K562 (cell line): ENCODE measurements around the gene AMOTL1. TPM values are rescaled to one million over a fixed set of nuclear protein-coding genes. Genes with fewer than 3 reads are reported as not detected.

Source experiments
- ATAC-seq: fragments of 200-7000 bp; cut with Tn5 transposase; 3 replicates; pipeline ENCODE4 v1.9.1; 2020; ENCODE audit warnings: moderate library complexity
- BruUV-seq: library from RNA; stranded (reverse); fragments of 400-500 nt; replicated peaks from 2 replicates; lab custom pipeline; 2021; lab: Mats Ljungman, UMichigan
- CTCF ChIA-PET: fragments of 300-600 bp; formaldehyde crosslinking; extraction: SDS; loops from one replicate; lab custom pipeline; 2021; ENCODE audit warnings: low intra/inter-chr PET ratio; lab: Yijun Ruan, JAX
- POLR2A ChIA-PET: fragments of 300-600, 350-650 bp; sonication (Branson Sonifier 250); formaldehyde crosslinking; extraction: SDS; loops from one replicate; lab custom pipeline; 2021; ENCODE audit warnings: antibody characterized with exemption, inconsistent platforms; lab: Yijun Ruan, JAX
- DNase-seq, 4 experiments: peaks; one replicate each; pipeline versions ENCODE4 v3.0.0 to v3.0.0-alpha.2; 2011 to 2018; ENCODE audit warnings: low spot score in 3 of 4, mixed read lengths in 3 of 4; ENCODE audit errors: extremely low read depth in 1 of 4
- FAIRE-seq: peaks from 2 replicates; lab custom pipeline; 2011; peaks lifted over from hg19 to GRCh38; lab: Jason Lieb, UNC
- H2AFZ ChIP-seq: 2 replicates; pipeline ENCODE4 v1.6.0; 2011; ENCODE audit warnings: low read depth, low read length, control low read depth, inconsistent platforms
- H3K27ac ChIP-seq: fragments of 200-600 bp; 3 replicates; pipeline ENCODE4 v1.8.0; 2011; ENCODE audit warnings: low read depth, mild to moderate bottlenecking, control low read depth, inconsistent platforms, low read length, moderate library complexity, mixed read lengths; ENCODE audit errors: extremely low read depth
- H3K27me3 ChIP-seq, 2 experiments: fragments of 300-600 bp in 1 of 2; 2 replicates in 1 of 2; 3 replicates in 1 of 2; pipeline versions ENCODE4 v1.6.0 to v1.8.0; 2011; ENCODE audit warnings: inconsistent platforms in 2 of 2, low read length in 2 of 2, mild to moderate bottlenecking in 1 of 2, mixed read lengths in 1 of 2, moderate library complexity in 1 of 2; ENCODE audit not compliant: control insufficient read depth in 2 of 2, insufficient read depth in 2 of 2
- H3K36me3 ChIP-seq: fragments of 300-600 bp; 3 replicates; pipeline ENCODE4 v1.8.0; 2011; ENCODE audit warnings: mild to moderate bottlenecking, low read length, inconsistent platforms; ENCODE audit not compliant: control insufficient read depth, insufficient read depth
- H3K4me1 ChIP-seq, 2 experiments: fragments of 200-600 bp in 1 of 2; replicated peaks in 1 of 2; 2 replicates in 1 of 2; 3 replicates in 1 of 2; pipeline versions ENCODE4 v1.5.1 to v1.8.0; 2011; ENCODE audit warnings: inconsistent platforms in 2 of 2, low read length in 2 of 2, mild to moderate bottlenecking in 1 of 2, mixed read lengths in 1 of 2, moderate library complexity in 1 of 2; ENCODE audit not compliant: control insufficient read depth in 2 of 2, insufficient read depth in 2 of 2
- H3K4me2 ChIP-seq: 2 replicates; pipeline ENCODE4 v1.6.1; 2011; ENCODE audit warnings: low read length, control low read depth, inconsistent platforms, mixed read lengths; ENCODE audit not compliant: insufficient read depth
- H3K4me3 ChIP-seq: fragments of 200-600 bp; sonication (generic), shearing (Covaris generic); 2 replicates; pipeline ENCODE4 v1.5.1; 2016; ENCODE audit warnings: control low read depth, inconsistent platforms
- H3K79me2 ChIP-seq: fragments of 200-600 bp; 3 replicates; pipeline ENCODE4 v1.8.0; 2011; ENCODE audit warnings: low read length, inconsistent platforms; ENCODE audit not compliant: control insufficient read depth, insufficient read depth
- H3K9ac ChIP-seq, 2 experiments: 2 replicates each; pipeline versions ENCODE4 v1.6.0 to v1.6.1; 2011; ENCODE audit warnings: low read depth in 2 of 2, low read length in 2 of 2, control low read depth in 1 of 2, inconsistent platforms in 1 of 2, mild to moderate bottlenecking in 1 of 2, mixed read lengths in 1 of 2; ENCODE audit not compliant: insufficient read depth in 1 of 2
- H3K9me1 ChIP-seq: one replicate; pipeline ENCODE4 v1.6.0; 2011; ENCODE audit warnings: inconsistent platforms, mild to moderate bottlenecking, low read length, moderate library complexity; ENCODE audit not compliant: control insufficient read depth, insufficient read depth
- H3K9me3 ChIP-seq: replicated peaks from 2 replicates; pipeline ENCODE4 v1.5.1; 2011; ENCODE audit warnings: low read depth, low read length, inconsistent platforms; ENCODE audit not compliant: control insufficient read depth, insufficient read depth
- H4K20me1 ChIP-seq: replicated peaks from 2 replicates; pipeline ENCODE4 v1.6.1; 2011; ENCODE audit warnings: low read length, inconsistent platforms, mixed read lengths; ENCODE audit not compliant: control insufficient read depth, insufficient read depth
- ARID1B ChIP-seq: fragments of 450-650 bp; IDR thresholded peaks from 2 replicates; pipeline ENCODE4 v1.6.1; 2016; ENCODE audit warnings: antibody characterized with exemption, mild to moderate bottlenecking, inconsistent platforms
- BRCA1 ChIP-seq, 2 experiments: fragments of 450-650 bp in 1 of 2; sonication (generic) in 1 of 2; formaldehyde crosslinking in 1 of 2; IDR thresholded peaks; 2 replicates each; pipeline versions ENCODE4 v1.5.0 to v1.6.1; 2017 to 2020; ENCODE audit warnings: mild to moderate bottlenecking in 1 of 2, missing genetic modification reagents in 1 of 2
- MECOM ChIP-seq: fragments of 250-450 bp; sonication (Bioruptor Pico); IDR thresholded peaks from 2 replicates; pipeline ENCODE4 v1.8.0; 2022; ENCODE audit warnings: inconsistent platforms
- OTX1 ChIP-seq: fragments of 450-650 bp; formaldehyde crosslinking; IDR thresholded peaks from 2 replicates; pipeline ENCODE4 v1.4.0; 2022; ENCODE audit warnings: mild to moderate bottlenecking
- UBTF ChIP-seq, 2 experiments: IDR thresholded peaks; 2 replicates each; pipeline ENCODE4 v1.6.1; 2012; ENCODE audit warnings: improper control_type of control experiment in 2 of 2, low read depth in 2 of 2, low read length in 2 of 2, borderline replicate concordance in 1 of 2
- WGBS: fragments of 100-300 bp; shearing (Covaris generic); methylation state at CpG from one replicate; pipeline ENCODE4 v1.1.6; 2016; ENCODE audit warnings: low coverage, mixed read lengths; ENCODE audit not compliant: insufficient coverage; ENCODE audit errors: missing lambda C conversion rate; 5-methylcytosine and 5-hydroxymethylcytosine counted together
- in situ Hi-C: fragments of 300-500 bp; cut with MboI; formaldehyde crosslinking; loops from 4 replicates; pipeline ENCODE4 v1.15.0; 2018; ENCODE audit warnings: inconsistent platforms, mixed read lengths
- intact Hi-C: fragments of 100-400 bp; cut with micrococcal nuclease; formaldehyde crosslinking; loops from 2 replicates; pipeline ENCODE4 v1.14.2; 2022
- polyA plus RNA-seq, 8 experiments: library from polyadenylated mRNA; depleted of rRNA in 4 of 8; stranded (reverse) in 5 of 8; unstranded in 3 of 8; fragments of >200 nt; fragmentation: Nextera tagmentation in 2 of 8; fragmentation: Illumina TruSeq in 1 of 8; extraction: Ambion mirVana in 2 of 8; extraction: Trizol in 1 of 8; gene quantifications; 2 replicates each; pipeline versions ENCODE4 v1.2.1 to v1.2.3, GENCODE V29; 2011 to 2014; ENCODE audit warnings: inconsistent platforms in 1 of 8, missing spikeins in 1 of 8
- total RNA-seq, 7 experiments: library from RNA; depleted of rRNA in 6 of 7; stranded (reverse); fragments of >200 nt in 6 of 7; fragmentation: Illumina TruSeq in 2 of 7; extraction: Trizol in 2 of 7; gene quantifications; 2 replicates each; pipeline versions ENCODE4 v1.2.1 to v1.2.3, GENCODE V29; 2011 to 2021; ENCODE audit warnings: low replicate concordance in 1 of 7
- TF ChIP-seq, protein P1 (sequence below): sonication (generic); formaldehyde crosslinking; IDR thresholded peaks from 2 replicates; pipeline ENCODE4 v1.8.0; 2022; ENCODE audit warnings: mild to moderate bottlenecking, missing genetic modification reagents
- TF ChIP-seq, protein P2 (sequence below): fragments of 250-450 bp; sonication (Bioruptor Pico); IDR thresholded peaks from 2 replicates; pipeline ENCODE4 v1.4.0; 2020; ENCODE audit warnings: mild to moderate bottlenecking, moderate library complexity, borderline replicate concordance

Gene AMOTL1
- total and polyA plus RNA-seq, 9 of the 15 experiments (the other 6 are each of a cell fraction or from before 2014, with no cell fraction given): 4.0 to 35.4 (median 14.0) TPM

DNA sequence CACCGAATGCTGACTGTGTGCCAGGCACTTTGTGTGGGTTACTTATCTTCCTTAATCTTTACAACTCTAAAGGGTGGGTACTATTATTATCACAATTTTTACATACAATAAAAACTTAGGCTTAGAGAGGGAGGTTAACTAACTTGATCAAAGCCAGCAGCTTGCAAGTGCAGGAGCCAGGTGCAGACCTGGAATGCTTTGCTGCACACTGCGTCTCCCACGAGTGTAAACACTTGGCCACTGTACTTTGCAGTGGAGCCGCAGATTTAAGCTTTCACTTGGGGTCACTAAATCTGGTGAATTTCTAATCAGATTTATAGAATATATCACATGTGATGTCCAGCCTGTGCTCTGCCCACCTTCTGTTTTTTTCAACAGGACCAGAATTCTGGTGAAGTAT, 36.7 kb downstream of the AMOTL1 start (continued):
- TF ChIP-seq, protein P1, sequence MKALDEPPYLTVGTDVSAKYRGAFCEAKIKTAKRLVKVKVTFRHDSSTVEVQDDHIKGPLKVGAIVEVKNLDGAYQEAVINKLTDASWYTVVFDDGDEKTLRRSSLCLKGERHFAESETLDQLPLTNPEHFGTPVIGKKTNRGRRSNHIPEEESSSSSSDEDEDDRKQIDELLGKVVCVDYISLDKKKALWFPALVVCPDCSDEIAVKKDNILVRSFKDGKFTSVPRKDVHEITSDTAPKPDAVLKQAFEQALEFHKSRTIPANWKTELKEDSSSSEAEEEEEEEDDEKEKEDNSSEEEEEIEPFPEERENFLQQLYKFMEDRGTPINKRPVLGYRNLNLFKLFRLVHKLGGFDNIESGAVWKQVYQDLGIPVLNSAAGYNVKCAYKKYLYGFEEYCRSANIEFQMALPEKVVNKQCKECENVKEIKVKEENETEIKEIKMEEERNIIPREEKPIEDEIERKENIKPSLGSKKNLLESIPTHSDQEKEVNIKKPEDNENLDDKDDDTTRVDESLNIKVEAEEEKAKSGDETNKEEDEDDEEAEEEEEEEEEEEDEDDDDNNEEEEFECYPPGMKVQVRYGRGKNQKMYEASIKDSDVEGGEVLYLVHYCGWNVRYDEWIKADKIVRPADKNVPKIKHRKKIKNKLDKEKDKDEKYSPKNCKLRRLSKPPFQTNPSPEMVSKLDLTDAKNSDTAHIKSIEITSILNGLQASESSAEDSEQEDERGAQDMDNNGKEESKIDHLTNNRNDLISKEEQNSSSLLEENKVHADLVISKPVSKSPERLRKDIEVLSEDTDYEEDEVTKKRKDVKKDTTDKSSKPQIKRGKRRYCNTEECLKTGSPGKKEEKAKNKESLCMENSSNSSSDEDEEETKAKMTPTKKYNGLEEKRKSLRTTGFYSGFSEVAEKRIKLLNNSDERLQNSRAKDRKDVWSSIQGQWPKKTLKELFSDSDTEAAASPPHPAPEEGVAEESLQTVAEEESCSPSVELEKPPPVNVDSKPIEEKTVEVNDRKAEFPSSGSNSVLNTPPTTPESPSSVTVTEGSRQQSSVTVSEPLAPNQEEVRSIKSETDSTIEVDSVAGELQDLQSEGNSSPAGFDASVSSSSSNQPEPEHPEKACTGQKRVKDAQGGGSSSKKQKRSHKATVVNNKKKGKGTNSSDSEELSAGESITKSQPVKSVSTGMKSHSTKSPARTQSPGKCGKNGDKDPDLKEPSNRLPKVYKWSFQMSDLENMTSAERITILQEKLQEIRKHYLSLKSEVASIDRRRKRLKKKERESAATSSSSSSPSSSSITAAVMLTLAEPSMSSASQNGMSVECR (CRISPR knock-in tag): no peak

GRCh38 chr11:94806014-94806413, 37.9 kb downstream of the AMOTL1 start:
- Histone ChIP-seq H3K9me1 (no peaks in the 10 kb centered on the region), H3K9ac (no peak overlapping the region), H3K27ac (no peak overlapping the region), H3K4me3 (no peak overlapping the region), H3K9me3 (no peaks in the 10 kb centered on the region), H2AFZ (no peak overlapping the region), H3K79me2 (peaks cover 15% of the 10 kb centered on the region; the same call in 1 of the 3 replicates), H3K36me3 (peaks cover 17% of the 10 kb centered on the region), H3K27me3 (no peaks in the 10 kb centered on the region), H3K4me1 (no peaks in the 10 kb centered on the region; a peak in 2 of 5 replicates), H3K4me2 (no peak overlapping the region), H4K20me1 (no peaks in the 10 kb centered on the region)
- in situ Hi-C loops: no loop called here
- TF ChIP-seq, protein P2, sequence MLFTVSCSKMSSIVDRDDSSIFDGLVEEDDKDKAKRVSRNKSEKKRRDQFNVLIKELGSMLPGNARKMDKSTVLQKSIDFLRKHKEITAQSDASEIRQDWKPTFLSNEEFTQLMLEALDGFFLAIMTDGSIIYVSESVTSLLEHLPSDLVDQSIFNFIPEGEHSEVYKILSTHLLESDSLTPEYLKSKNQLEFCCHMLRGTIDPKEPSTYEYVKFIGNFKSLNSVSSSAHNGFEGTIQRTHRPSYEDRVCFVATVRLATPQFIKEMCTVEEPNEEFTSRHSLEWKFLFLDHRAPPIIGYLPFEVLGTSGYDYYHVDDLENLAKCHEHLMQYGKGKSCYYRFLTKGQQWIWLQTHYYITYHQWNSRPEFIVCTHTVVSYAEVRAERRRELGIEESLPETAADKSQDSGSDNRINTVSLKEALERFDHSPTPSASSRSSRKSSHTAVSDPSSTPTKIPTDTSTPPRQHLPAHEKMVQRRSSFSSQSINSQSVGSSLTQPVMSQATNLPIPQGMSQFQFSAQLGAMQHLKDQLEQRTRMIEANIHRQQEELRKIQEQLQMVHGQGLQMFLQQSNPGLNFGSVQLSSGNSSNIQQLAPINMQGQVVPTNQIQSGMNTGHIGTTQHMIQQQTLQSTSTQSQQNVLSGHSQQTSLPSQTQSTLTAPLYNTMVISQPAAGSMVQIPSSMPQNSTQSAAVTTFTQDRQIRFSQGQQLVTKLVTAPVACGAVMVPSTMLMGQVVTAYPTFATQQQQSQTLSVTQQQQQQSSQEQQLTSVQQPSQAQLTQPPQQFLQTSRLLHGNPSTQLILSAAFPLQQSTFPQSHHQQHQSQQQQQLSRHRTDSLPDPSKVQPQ (CRISPR knock-in tag): no peak
- TF ChIP-seq ARID1B (no peak), UBTF (IDR thresholded peaks at IDR 0.05; ENCODE audit: borderline replicate concordance in 1 of 2, low read depth in 2 of 2, low read length in 2 of 2) (no peak), MECOM (CRISPR knock-in tag) (no peak), BRCA1 (IDR thresholded peaks at IDR 0.05) (no peak), BRCA1 (CRISPR knock-in tag; IDR thresholded peaks at IDR 0.05) (no peak), OTX1 (CRISPR knock-in tag) (no peak)
- ATAC-seq (no peak; the same call in 2 of the 3 replicates), FAIRE-seq (no peak), DNase-seq (no peak)
- WGBS: 36% methylated on average over 1 of the region's 1 CpG
- no TSS peak for BruUV-seq
- intact Hi-C loops: no loop called here
- POLR2A ChIA-PET: no interaction called here
- CTCF ChIA-PET: no interaction called here
